GM23338 (cell line): ENCODE results near the gene TJP1. TPM values are rescaled to one million over a fixed set of nuclear protein-coding genes. Genes with fewer than 3 reads are reported as not detected.
A peak's percentile ranks its signal among the peaks of the same experiment; 100 is the strongest.

Experiments used
- ATAC-seq: fragments of 200-7000 bp; cut with Tn5 transposase; 3 replicates; pipeline ENCODE4 v1.9.1; 2020
- DNase-seq: peaks from one replicate; pipeline ENCODE4 v3.0.0-alpha.2; 2015; ENCODE audit warnings: low spot score
- H2AFZ ChIP-seq: fragments of 200-600 bp; sonication (generic); 2 replicates; pipeline ENCODE4 v1.8.0; 2016; ENCODE audit warnings: antibody characterized with exemption, mild to moderate bottlenecking, moderate library complexity
- H3F3A ChIP-seq: fragments of 200-600 bp; sonication (generic); replicated peaks from 2 replicates; pipeline ENCODE4 v1.8.0; 2017; ENCODE audit warnings: antibody characterized with exemption, mixed run types, low read depth
- H3K27ac ChIP-seq: fragments of 200-600 bp; sonication (generic); 2 replicates; pipeline ENCODE4 v1.6.1; 2016; ENCODE audit warnings: low read depth
- H3K27me3 ChIP-seq: fragments of 200-600 bp; sonication (generic); 2 replicates; pipeline ENCODE4 v1.8.0; 2016; ENCODE audit warnings: mild to moderate bottlenecking, mixed run types, moderate library complexity; ENCODE audit not compliant: insufficient read depth
- H3K36me3 ChIP-seq: fragments of 200-600 bp; sonication (generic); 2 replicates; pipeline ENCODE4 v1.8.0; 2016; ENCODE audit warnings: mild to moderate bottlenecking; ENCODE audit not compliant: insufficient read depth
- H3K4me1 ChIP-seq: fragments of 200-600 bp; sonication (generic); 2 replicates; pipeline ENCODE4 v1.8.0; 2016; ENCODE audit warnings: mild to moderate bottlenecking, moderate library complexity; ENCODE audit not compliant: insufficient read depth
- H3K4me2 ChIP-seq: fragments of 200-600 bp; sonication (generic); 2 replicates; pipeline ENCODE4 v1.7.1; 2017; ENCODE audit warnings: mixed run types
- H3K4me3 ChIP-seq: fragments of 200-600 bp; sonication (generic); 2 replicates; pipeline ENCODE4 v1.6.1; 2016; ENCODE audit warnings: mixed run types
- H3K79me2 ChIP-seq: fragments of 200-600 bp; sonication (generic); replicated peaks from 2 replicates; pipeline ENCODE4 v1.8.0; 2017; ENCODE audit warnings: mild to moderate bottlenecking; ENCODE audit not compliant: insufficient read depth
- H3K9me2 ChIP-seq: fragments of 200-600 bp; sonication (generic); 2 replicates; pipeline ENCODE4 v1.8.0; 2017; ENCODE audit not compliant: insufficient read depth
- H4K20me1 ChIP-seq: fragments of 200-600 bp; sonication (generic); replicated peaks from 2 replicates; pipeline ENCODE4 v1.8.0; 2017; ENCODE audit warnings: mild to moderate bottlenecking; ENCODE audit not compliant: insufficient read depth
- H3K27ac Mint-ChIP-seq: 2 replicates; pipeline ENCODE4 v1.8.0; 2020; ENCODE audit warnings: inconsistent platforms, mild to moderate bottlenecking, moderate library complexity, mixed read lengths
- H3K27me3 Mint-ChIP-seq: 3 replicates; pipeline ENCODE4 v1.8.0; 2022; ENCODE audit warnings: low read depth, mild to moderate bottlenecking, moderate library complexity, mixed read lengths, inconsistent platforms; ENCODE audit not compliant: insufficient read depth, poor library complexity
- H3K36me3 Mint-ChIP-seq: 3 replicates; pipeline ENCODE4 v1.8.0; 2021; ENCODE audit warnings: low read depth, mild to moderate bottlenecking, inconsistent platforms, moderate library complexity, mixed read lengths
- H3K4me1 Mint-ChIP-seq: 3 replicates; pipeline ENCODE4 v1.8.0; 2020; ENCODE audit warnings: mild to moderate bottlenecking, inconsistent platforms, mixed read lengths
- H3K4me3 Mint-ChIP-seq: 3 replicates; pipeline ENCODE4 v1.8.0; 2021; ENCODE audit warnings: moderate library complexity, mild to moderate bottlenecking, inconsistent platforms, mixed read lengths
- H3K9me3 Mint-ChIP-seq: 3 replicates; pipeline ENCODE4 v1.8.0; 2020; ENCODE audit warnings: moderate library complexity, mild to moderate bottlenecking, inconsistent platforms, mixed read lengths
- CREB1 ChIP-seq: fragments of 250-450 bp; sonication (Bioruptor Pico); IDR thresholded peaks from 2 replicates; pipeline ENCODE4 v1.5.0; 2020; ENCODE audit warnings: low read depth, mild to moderate bottlenecking, moderate library complexity
- EZH2 ChIP-seq: fragments of 200-600 bp; sonication (generic); IDR thresholded peaks from one replicate; pipeline ENCODE4 v1.8.0; 2017; ENCODE audit warnings: antibody characterized with exemption, mild to moderate bottlenecking, low read depth; ENCODE audit not compliant: unreplicated experiment
- EZH2phosphoT487 ChIP-seq: fragments of 200-600 bp; sonication (generic); IDR thresholded peaks from one replicate; pipeline ENCODE4 v1.8.1; 2018; ENCODE audit warnings: antibody characterized with exemption; ENCODE audit not compliant: unreplicated experiment
- JUNB ChIP-seq: IDR thresholded peaks from one replicate; pipeline ENCODE4 v1.6.1; 2016; ENCODE audit warnings: antibody characterized with exemption; ENCODE audit not compliant: unreplicated experiment
- NANOG ChIP-seq: IDR thresholded peaks from 2 replicates; pipeline ENCODE4 v1.6.1; 2016; ENCODE audit warnings: antibody characterized with exemption, borderline replicate concordance
- POLR2AphosphoS5 ChIP-seq: IDR thresholded peaks from 2 replicates; pipeline ENCODE4 v1.6.1; 2016; ENCODE audit warnings: antibody characterized with exemption, low read depth
- REST ChIP-seq: IDR thresholded peaks from one replicate; pipeline ENCODE4 v1.6.1; 2018; ENCODE audit warnings: antibody characterized with exemption; ENCODE audit not compliant: unreplicated experiment
- ZNF114 ChIP-seq: fragments of 250-450 bp; sonication (Bioruptor Pico); IDR thresholded peaks from 2 replicates; pipeline ENCODE4 v1.5.0; 2020; ENCODE audit warnings: mild to moderate bottlenecking, moderate library complexity
- ZNF331 ChIP-seq: fragments of 250-450 bp; sonication (Bioruptor Pico); IDR thresholded peaks from 2 replicates; pipeline ENCODE4 v1.5.0; 2020; ENCODE audit warnings: low read depth, mild to moderate bottlenecking, moderate library complexity
- ZNF462 ChIP-seq: fragments of 250-450 bp; sonication (Bioruptor Pico); IDR thresholded peaks from 2 replicates; pipeline ENCODE4 v1.5.0; 2020; ENCODE audit warnings: mild to moderate bottlenecking, moderate library complexity
- polyA plus RNA-seq: library from polyadenylated mRNA; unstranded; fragments of >200 nt; fragmentation: Nextera tagmentation; extraction: Ambion mirVana; gene quantifications from 2 replicates; pipeline ENCODE4 v1.2.1, GENCODE V29; 2016
- total RNA-seq: library from RNA; depleted of rRNA; stranded (reverse); fragments of >200 nt; shearing (Covaris generic); gene quantifications from 2 replicates; pipeline ENCODE4 v1.2.3, GENCODE V29; 2014
- TF ChIP-seq, protein P1 (sequence below), 2 experiments: fragments of 200-600 bp in 1 of 2; sonication (generic) in 1 of 2; conservative IDR thresholded peaks; 2 replicates each; pipeline versions ENCODE4 v1.5.1 to v1.6.1; 2016 to 2017; ENCODE audit warnings: antibody characterized with exemption in 2 of 2, low read depth in 2 of 2, mild to moderate bottlenecking in 2 of 2, moderate library complexity in 1 of 2

TJP1 gene
- total and polyA plus RNA-seq, 2 experiments from 2014 or later = 76.2 to 116 TPM

DNA sequence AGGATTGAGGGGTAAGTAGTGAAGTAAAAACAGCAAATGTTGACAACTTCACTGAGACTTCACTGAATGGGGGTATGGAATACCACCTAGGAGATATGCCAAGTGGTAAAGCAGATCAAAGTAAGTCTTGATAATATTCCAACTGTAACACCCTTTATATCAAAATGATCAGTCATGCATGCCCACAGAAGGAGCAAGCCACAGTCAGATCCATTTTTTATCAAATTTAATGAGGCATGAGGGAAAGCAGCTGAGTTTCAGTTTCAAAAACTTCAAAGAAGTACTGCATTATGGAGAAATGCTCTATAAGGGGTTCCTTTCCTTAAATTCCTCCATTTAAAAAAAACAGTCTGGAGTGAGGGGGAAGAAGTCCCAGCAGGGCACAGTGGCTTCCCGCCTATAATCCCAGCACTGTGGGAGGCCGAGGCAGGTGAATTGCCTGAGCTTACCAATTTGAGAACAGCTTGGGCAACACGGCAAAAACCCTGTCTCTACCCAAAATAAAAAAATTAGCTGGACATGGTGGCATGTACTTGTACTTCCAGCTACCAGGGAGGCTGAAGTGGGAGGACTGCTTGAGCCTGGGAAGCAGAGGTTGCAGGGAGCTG lies 56.9 kb downstream of the TJP1 start:
- Mint-ChIP-seq H3K36me3 (peaks cover 43% of the 10 kb centered on the region), H3K27ac (peak overlapping the region; percentile 69)

More for the DNA sequence above, 56.9 kb downstream of the TJP1 start:
- H2AFZ ChIP-seq = no peak overlapping the region
- ATAC-seq (peak; percentile 77), DNase-seq (no peak)
- H3K9me2 ChIP-seq = no peaks in the 10 kb centered on the region
- H3K36me3 ChIP-seq = peaks cover 4% of the 10 kb centered on the region
- H4K20me1 ChIP-seq = peaks cover 4% of the 10 kb centered on the region; the same call in 1 of the 2 replicates
- no peak overlapping the region for H3K4me2 ChIP-seq
- no peak overlapping the region for H3K4me3 Mint-ChIP-seq
- H3K27me3 Mint-ChIP-seq = no peaks in the 10 kb centered on the region
- H3F3A ChIP-seq = no peaks in the 10 kb centered on the region
- no peaks in the 10 kb centered on the region for H3K27me3 ChIP-seq
- H3K4me1 ChIP-seq = peaks cover 42% of the 10 kb centered on the region
- H3K9me3 Mint-ChIP-seq = no peaks in the 10 kb centered on the region
- peak overlapping the region; percentile 71 for H3K27ac ChIP-seq
- no peak for TF ChIP-seq ZNF462
- TF ChIP-seq JUNB = no peak
- TF ChIP-seq POLR2AphosphoS5 = no peak
- TF ChIP-seq, protein P1, sequence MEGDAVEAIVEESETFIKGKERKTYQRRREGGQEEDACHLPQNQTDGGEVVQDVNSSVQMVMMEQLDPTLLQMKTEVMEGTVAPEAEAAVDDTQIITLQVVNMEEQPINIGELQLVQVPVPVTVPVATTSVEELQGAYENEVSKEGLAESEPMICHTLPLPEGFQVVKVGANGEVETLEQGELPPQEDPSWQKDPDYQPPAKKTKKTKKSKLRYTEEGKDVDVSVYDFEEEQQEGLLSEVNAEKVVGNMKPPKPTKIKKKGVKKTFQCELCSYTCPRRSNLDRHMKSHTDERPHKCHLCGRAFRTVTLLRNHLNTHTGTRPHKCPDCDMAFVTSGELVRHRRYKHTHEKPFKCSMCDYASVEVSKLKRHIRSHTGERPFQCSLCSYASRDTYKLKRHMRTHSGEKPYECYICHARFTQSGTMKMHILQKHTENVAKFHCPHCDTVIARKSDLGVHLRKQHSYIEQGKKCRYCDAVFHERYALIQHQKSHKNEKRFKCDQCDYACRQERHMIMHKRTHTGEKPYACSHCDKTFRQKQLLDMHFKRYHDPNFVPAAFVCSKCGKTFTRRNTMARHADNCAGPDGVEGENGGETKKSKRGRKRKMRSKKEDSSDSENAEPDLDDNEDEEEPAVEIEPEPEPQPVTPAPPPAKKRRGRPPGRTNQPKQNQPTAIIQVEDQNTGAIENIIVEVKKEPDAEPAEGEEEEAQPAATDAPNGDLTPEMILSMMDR (conservative IDR thresholded peaks at IDR 0.05; ENCODE audit: low read depth in 2 of 2) = no peak
- no peak for TF ChIP-seq NANOG
- no peak for TF ChIP-seq REST
- TF ChIP-seq ZNF331 (CRISPR knock-in tag) = no peak
- TF ChIP-seq CREB1 = no peak
- TF ChIP-seq ZNF114 (CRISPR knock-in tag) = no peak
- no peak for TF ChIP-seq EZH2
- no peak for TF ChIP-seq EZH2phosphoT487
- peaks cover 44% of the 10 kb centered on the region for H3K4me1 Mint-ChIP-seq
- H3K79me2 ChIP-seq = peaks cover 47% of the 10 kb centered on the region
- no peak overlapping the region for H3K4me3 ChIP-seq
